Left forelimb (tissue), 1 donor: ENCODE results near the gene PHKG2.

Experiments used
- DNase-seq: peaks from one replicate; pipeline ENCODE4 v3.0.0-alpha.2; 2018; ENCODE audit warnings: low spot score

Gene PHKG2

GRCh38 chr16:30728321-30728720, 19.9 kb upstream of the PHKG2 start:
- DNase-seq, result no peak

DNA sequence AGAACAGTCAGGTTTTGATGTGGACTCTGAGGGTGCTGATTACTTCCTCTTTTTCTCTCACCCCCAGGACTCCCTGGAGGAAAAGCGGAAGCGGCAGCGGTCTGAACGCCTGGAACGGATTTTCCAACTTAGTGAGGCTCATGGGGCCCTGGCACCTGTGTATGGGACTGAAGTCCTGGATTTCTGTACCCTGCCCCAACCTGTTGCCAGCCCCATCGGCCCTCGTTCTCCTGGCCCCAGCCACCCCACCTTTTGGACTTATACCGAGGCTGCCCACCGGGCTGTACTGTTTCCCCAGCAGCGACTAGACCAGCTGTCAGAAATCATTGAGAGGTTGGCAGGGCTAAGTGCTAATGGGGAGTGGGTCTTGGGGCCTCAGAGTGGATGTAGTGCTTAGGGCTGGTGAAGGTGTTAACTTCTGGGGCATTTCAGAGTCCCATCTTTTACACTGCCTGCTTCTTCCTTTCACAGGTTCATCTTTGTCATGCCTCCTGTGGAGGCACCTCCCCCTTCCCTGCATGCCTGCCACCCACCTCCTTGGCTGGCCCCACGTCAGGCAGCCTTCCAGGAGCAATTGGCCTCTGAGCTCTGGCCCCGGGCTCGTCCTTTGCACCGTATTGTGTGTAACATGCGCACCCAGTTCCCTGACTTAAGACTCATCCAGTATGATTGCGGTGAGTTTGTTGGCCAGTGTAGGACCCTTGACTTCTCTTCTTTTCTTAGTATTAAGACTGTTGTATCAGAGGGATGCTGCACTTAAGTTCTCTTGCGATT, 19.1 kb upstream of the PHKG2 start:
- no peak for DNase-seq

DNA sequence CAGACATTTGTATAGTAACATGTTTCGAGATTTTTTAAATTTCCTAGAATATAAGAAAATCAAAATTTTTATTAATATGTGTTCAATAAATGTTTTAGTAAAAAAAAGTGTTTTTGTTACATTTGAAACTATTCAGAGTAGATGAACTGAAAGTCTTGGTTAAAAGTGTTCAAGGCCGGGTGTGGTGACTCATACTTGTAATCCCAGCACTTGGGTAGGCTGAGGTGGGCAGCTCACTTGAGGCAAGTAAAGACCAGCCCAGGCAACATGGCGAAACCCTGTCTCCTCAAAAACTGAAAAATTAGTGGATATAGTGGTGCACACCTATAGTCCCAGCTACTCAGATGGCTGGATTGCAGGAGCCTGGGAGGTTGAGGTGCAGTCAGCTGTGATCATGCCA, 16.8 kb upstream of the PHKG2 start:
- no peak for DNase-seq

DNA sequence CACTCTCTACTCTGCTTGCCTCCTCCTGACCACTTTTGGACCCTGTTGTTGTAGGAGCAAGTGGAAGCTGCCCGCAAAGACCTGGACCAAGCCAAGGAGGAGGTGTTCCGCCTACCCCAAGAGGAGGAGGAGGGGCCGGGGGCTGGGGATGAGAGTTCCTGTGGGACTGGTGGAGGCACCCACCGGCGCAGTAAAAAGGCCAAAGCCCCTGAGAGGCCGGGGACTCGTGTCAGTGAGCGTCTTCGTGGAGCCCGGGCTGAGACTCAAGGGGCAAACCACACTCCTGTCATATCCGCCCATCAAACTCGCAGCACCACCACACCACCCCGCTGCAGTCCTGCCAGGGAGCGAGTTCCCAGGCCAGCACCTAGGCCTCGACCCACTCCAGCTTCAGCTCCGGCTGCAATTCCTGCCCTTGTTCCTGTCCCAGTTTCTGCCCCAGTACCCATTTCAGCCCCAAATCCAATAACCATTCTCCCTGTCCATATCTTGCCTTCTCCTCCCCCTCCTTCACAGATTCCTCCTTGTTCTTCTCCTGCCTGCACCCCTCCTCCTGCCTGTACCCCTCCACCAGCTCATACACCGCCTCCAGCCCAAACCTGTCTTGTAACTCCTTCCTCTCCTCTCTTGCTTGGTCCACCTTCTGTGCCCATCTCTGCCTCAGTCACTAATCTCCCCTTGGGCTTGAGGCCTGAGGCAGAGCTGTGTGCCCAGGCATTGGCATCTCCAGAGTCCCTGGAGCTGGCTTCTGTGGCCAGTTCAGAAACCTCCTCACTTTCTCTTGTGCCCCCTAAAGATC, 11.0 kb upstream of the PHKG2 start:
- DNase-seq, result no peak

GRCh38 chr16:30737794-30738648, 10.2 kb upstream of the PHKG2 start:
- DNase-seq, result no peak

- DNase-seq, result no peak
Observed at GRCh38 chr16:30738984-30739951, 9.0 kb upstream of the PHKG2 start.

DNA sequence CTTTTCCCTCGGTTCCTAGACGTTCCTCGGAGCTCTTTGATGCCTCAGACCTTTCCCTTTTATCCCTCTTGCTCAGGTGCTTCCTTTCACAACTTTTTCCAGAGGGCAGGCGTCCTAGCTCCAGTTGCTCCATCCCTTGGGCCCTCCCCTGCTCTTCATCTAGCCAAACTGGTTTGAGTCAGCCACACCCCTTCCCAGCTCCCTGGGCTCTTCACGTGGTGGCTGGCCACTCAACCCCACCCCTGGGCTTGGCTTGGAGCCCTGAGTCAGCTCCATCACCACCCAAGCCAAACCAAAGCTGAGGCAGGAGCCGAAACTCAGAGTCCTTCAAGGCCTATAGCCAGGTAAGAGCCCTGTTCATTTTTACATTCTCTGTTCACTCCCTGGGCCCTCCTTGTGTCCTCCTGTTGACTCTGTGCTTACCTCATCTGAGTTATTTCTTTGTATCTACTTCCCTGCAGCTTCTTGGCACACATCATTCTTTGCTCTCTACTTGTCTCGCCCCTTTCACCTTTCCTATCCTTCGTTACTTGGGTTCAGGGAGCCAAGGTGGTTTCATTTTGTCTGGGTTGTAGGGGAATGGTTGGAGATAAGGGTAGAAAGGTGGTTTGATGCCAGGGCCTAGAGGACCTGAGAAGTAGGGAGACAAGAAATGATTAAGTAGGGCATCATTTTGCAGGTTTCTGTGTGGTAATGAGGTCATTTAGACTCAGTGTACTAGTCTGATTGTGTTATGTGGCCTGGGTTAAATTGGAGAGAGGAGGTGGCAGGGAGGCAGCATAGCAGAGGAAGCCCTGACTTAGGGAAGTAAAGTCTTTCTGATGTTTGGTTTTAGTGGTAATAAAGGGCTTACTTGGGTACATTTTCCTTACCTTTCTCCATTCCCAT, 7.6 kb upstream of the PHKG2 start:
- no peak for DNase-seq

DNA sequence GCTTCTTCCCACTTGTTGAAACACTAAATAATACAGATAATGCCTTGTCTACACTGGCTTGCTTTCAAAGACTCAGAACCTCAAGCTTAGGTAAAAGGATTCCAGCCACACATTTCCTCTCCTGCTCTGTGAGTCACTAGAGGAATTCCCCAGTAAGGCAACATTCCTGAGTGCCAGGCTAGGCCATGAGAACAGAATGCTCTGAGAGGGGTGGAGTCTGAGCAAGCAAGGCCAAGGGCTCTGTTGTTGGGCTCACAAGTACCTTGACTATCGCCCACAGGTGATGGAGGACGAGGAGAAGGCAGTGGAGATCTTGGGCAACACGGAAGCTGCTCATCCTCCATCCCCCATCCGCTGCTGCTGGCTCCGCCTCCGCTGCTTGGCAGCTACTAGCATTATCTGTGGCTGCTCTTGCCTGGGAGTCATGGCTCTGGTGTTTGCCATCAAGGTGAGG, 6.7 kb upstream of the PHKG2 start:
- no peak for DNase-seq

DNA sequence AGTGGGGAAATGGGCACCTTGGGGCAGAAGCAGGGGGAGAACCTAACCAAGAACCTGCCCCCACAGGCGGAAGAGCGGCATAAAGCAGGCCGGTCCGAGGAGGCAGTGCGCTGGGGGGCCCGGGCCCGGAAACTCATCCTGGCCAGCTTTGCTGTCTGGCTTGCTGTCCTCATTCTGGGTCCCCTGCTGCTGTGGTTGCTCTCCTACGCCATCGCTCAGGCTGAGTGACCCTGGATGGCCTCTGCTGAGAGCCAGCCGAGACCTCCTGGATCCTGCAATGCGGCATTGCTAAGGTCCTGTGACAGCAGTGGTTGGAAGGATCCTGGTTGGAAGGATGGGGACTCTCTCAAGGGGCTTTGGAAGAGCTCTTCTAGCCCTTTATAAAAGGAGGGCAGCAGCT, 4.5 kb upstream of the PHKG2 start:
- no peak for DNase-seq

DNA sequence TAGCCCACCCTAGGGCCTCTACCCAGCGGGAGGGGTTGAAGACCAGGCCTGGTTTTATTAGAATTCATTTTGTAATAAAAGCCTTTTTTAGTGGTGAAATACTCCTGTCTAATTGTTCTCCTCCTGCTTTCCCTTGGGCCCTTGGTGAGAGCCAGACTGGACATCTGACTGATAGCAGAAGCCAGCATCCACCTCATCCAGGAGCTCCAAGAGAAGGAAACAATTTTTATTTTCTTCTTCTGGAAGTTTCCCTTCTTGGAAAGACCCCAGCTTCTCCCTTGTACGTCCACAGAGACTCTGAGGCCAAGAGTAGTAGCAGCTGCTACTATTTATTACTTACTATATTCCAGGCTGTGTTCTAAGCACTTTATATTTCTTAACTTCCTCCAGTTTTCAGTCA, 4.0 kb upstream of the PHKG2 start:
- DNase-seq, result no peak

- DNase-seq, result no peak
Observed at GRCh38 chr16:30745082-30745481, 3.1 kb upstream of the PHKG2 start.

DNA sequence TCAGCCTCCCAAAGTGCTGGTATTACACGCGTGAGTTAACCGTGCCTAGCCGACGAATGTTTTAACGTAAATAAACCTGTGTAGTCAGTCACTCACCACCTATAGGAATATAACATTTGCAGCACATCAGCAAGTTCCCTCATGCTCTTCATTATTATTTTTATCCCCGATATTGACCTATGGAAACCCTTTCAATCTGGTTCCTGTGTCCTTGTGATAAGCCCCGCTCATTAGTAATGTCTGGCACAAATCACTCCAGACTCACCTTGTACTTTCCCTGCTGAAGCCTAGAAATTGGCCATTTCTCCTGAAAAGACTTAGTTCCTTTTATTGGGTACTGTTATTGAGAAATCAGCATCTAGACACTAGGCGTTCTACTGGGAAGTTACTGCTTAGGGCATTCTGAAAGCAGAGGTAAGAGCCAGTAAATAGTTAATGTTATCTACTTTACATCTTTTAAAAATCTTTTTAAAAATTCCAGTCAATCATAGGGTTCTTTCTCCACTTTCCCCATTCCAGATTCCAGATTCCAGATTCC, 1.5 kb upstream of the PHKG2 start:
- DNase-seq, result no peak

DNA sequence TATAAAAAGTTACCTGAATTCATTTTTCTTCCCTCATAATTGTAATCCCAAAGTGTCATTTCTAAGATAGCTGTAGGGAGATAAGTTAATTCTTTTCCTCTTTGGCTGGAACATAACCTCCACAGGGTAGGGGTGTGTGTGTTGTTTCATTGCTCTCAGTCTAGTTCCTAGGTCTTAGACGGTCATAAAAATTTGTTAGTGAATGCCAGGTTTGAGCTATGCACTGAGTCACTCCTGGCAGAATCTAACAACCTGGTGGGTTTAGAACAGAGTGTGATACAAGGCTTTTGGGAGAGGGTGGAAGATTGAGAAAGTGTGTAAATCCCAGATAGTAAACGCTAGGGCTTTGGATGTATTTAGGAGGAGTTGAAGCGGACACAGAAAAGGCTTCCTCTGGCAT, 894 bp upstream of the PHKG2 start:
- DNase-seq, result no peak

DNA sequence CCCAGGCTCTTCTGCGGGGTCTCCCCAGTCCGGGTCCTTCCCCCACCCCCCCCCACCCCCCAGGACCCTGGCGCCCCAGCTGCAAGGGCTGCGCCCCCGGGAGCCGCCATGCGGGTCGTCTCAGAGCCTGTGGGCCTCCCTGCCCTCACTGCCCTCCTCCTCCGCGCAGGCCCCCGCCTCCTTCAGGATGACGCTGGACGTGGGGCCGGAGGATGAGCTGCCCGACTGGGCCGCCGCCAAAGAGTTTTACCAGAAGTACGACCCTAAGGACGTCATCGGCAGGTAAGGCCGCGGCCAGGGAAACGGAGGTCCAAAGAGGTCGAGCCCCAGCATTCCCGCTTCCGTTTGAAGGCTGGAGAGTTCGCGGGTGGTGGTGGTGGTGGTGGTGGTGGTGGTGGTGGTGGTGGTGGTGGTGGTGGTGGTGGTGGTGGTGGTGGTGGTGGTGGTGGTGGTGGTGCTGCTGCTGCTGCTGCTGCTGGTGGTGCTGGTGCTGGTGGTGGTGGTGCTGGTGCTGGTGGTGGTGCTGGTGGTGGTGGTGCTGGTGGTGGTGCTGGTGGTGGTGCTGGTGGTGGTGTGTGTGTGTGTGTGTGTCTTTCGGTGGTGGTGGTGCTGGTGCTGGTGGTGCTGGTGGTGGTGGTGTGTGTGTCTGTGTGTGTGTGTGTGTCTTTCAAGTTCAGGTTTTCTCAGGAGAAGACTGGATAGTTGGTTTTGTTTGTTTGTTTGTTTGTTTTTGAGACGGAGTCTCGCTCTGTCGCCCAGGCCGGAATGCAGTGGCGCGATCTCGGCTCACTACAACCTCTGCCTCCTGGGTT, 615 bp downstream of the PHKG2 start:
- no peak for DNase-seq

DNA sequence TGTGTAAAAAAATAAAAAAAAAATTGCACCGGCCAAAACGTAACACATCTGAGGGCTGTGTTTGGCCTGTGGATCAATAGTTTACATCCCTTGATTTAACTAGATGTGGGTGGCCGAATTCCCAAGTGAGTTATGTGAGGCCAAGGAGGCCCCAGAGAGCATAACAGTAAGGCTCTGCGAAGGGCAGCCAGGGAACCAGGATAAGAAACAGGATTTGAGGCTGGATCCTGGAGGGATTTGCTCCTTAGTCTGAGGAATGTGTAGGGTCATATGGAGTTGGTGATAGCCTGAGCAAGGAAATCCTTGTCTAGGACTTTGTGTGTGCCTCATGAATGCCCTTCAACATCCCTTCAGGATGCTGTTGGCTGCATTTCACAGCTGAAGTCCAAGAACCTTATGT, 2.0 kb downstream of the PHKG2 start:
- DNase-seq, result no peak

- no peak for DNase-seq
Observed at GRCh38 chr16:30750876-30751465, 2.7 kb downstream of the PHKG2 start.

DNA sequence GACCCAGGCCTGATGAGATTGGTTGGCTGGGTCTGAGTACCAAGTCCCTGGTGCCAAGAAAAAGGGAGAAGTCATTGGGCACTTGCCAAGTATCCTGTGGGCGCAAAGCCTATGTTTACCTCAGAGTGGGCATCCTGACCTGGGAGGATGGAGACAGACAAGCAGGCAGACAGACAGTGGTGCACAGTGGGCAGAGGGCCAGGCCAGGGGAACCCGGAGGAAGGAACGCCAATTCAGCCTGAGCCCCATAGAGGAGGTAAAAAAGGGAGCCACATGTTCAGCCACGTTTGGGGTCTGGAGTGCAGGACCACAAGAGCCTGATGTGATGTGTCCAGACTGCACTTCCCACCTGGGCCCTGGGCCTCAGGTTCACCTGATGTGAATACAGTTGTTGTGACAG, 5.4 kb downstream of the PHKG2 start:
- no peak for DNase-seq

GRCh38 chr16:30755955-30756780, 7.9 kb downstream of the PHKG2 start:
- no peak for DNase-seq
